ENCODE results near the gene EMILIN2.
"Not testable (repeated sequence)": the region's sequence is repeated elsewhere in the genome, so short reads cannot be mapped to it uniquely, and the experiment has no call there.

Gene EMILIN2

DNA sequence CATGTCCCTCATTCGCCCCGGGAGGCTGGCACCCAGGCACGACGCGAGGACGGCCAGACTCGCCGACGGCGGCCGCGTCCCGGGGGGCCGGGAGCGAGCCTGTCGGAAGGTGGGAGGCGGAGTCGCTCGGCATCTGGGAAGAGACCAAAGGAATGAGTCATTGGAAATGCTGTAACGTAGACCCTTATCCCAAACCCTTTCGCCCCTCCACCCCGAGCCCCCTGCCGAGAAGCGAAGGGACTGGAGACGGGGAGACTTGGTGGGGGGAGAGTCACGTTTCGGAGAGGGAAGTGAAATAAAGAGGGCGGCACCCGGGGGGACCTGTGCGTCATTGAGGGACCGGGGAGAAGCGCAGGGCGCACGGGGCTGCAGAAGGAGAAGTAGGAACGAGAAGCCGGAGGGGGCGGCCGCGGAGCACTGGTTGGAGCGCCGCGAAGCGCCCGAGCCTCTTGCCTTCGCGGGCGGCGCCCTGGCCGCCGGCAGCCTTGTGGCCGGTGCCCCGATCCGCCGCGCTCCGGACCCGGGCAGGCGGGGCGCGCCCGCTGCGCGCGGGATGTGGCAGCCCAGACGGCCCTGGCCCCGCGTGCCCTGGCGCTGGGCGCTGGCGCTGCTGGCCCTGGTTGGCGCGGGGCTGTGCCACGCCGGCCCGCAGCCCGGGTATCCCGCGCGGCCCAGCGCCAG is at the start of gene EMILIN2:
EMILIN2 (plus strand) TSS at position 371 of the 681 bp plus-strand sequence; CDS start at position 554, 183 bp downstream.
- DNase-seq: no peak

- DNase-seq: no peak
Observed at GRCh38 chr18:2797951-2798350, 48.9 kb upstream of the EMILIN2 start.

GRCh38 chr18:2799369-2799768 is 47.4 kb upstream of the EMILIN2 start:
- DNase-seq: no peak

GRCh38 chr18:2805970-2806943 is 40.5 kb upstream of the EMILIN2 start:
- DNase-seq: no peak

- DNase-seq: not testable (repeated sequence)
Observed at GRCh38 chr18:2808640-2809039, 38.2 kb upstream of the EMILIN2 start.

- DNase-seq: not testable (repeated sequence)
Observed at GRCh38 chr18:2809666-2810183, 37.1 kb upstream of the EMILIN2 start.

DNA sequence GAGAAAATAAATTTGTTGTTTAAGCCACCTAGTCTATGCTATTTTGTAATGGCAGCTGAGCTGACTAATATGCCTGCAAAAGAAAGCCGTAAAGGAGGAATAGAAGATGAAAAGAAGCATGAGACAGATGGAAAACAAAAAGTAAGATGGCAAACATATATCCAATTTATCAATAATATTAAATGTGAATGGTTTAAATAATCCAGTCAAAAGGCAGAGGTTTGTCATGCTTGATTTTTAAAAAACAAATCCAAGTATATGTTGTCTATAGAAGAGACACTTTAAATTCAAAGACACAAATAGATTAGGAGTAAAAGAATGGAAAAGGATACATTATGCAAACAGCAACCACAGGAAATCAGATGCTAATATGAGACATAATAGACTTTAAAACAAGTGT is 35.4 kb upstream of the EMILIN2 start:
- no peak for DNase-seq

GRCh38 chr18:2814928-2815327 is 31.9 kb upstream of the EMILIN2 start:
- no peak for DNase-seq

DNA sequence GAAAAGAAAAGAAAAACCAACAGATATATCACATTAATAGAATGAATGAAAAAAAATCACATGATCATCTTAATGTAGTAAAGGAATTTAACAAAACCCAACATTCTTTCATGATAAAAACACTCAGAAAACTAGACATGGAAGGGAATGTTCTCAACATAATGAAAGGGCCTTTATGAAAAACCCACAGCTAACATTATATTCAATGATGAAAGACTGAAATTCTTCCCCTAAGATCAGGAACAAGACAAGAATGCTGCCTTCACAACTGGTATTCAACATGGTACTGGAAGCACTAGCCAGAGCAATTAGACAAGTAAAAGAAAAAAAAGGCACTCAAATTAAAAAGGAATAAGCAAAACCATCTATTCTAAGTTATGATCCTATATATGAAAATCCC is 28.5 kb upstream of the EMILIN2 start:
- no peak for DNase-seq

GRCh38 chr18:2821695-2822094 is 25.1 kb upstream of the EMILIN2 start:
- no peak for DNase-seq

GRCh38 chr18:2822213-2822921 is 24.4 kb upstream of the EMILIN2 start:
- DNase-seq: no peak

DNA sequence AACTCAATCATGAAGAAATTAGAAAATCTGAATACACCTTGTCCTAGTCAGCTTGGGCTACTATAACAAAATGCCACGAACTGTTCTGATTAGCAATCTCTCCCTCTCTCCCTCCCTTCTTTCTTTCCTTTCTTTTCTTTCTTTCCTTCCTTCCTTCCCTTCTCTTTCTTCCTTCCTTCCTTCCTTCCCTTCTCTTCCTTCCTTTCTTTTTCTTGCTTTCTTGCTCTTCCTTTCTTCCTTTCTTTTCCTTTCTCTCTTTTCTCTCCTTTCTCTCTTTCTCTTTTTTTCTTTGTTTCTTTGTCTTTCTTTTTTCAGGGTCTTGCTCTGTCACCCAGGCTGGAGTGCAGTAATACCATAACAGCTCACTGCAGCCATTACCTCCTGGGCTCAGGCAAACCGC is 23.6 kb upstream of the EMILIN2 start:
- DNase-seq: no peak

DNA sequence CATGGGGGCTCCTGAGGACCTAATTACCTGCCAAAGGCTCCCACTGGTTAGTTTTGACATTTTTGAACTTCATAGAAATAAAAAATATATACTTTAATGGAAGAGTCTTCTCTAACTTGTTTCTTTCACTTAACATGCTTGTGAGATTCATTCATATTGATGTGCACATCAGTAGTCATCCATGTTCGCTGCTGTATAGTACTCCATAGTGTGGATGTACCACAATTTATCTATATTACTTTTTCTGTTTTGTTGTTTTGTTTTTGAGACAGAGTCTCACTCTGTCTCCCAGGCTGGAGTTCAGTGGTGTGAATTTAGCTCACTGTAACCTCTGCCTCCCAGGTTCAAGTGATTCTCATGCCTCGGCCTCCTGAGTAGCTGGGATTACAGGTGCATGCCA is 22.8 kb upstream of the EMILIN2 start:
- DNase-seq: no peak

- no peak for DNase-seq
Observed at GRCh38 chr18:2824865-2825264, 21.9 kb upstream of the EMILIN2 start.

GRCh38 chr18:2825613-2826175 is 21.1 kb upstream of the EMILIN2 start:
- no peak for DNase-seq

DNA sequence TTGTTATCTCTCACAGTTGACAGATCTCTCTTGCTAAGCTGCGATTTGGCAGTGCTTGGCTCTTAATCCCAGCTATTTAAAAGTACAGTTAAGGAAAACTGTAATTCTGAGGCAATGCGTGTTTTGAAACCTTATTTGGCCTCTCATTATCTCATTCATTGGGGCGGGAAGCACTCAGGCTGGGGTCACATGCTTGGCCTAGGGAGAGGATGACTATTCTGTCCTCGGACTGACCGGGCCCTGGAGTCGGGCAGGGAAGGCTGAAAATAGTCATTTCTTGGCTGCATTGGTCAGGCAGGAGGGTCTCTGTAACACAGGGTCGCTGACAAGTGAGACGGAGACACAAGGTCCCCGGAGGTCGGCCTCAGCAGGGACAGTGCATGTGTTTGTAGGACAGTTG is 20.2 kb upstream of the EMILIN2 start:
- DNase-seq: no peak

DNA sequence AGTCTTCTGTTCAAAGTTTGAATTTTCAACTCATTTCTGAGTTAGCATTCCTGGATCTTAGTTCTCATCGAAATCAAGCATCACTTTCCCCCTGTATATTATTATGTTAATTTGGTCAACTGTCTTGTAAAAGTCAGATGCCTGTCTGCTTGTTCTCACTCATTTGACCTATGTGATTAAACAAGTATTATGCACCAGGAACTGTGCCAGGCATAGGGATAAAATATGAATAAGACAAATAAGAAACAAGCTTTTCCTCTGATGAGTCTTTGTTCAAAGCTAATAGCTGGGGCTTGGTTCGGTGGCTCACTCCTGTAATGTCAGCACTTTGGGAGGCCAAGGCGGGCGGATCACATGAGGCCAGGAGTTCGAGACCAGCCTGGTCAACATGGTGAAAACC is 19.7 kb upstream of the EMILIN2 start:
- DNase-seq: no peak

GRCh38 chr18:2836118-2836517 is 10.7 kb upstream of the EMILIN2 start:
- not testable (repeated sequence) for DNase-seq

- not testable (repeated sequence) for DNase-seq
Observed at GRCh38 chr18:2837290-2837689, 9.5 kb upstream of the EMILIN2 start.

GRCh38 chr18:2839202-2839601 is 7.6 kb upstream of the EMILIN2 start:
- no peak for DNase-seq

GRCh38 chr18:2840521-2840920 is 6.3 kb upstream of the EMILIN2 start:
- DNase-seq: no peak

GRCh38 chr18:2843146-2843545 is 3.7 kb upstream of the EMILIN2 start:
- DNase-seq: no peak

- no peak for DNase-seq
Observed at GRCh38 chr18:2845172-2845571, 1.6 kb upstream of the EMILIN2 start.

Measured in NCI-H1105 treated with DMSO at 0.1 percent for 48 hours (cell line).